ENCODE measurements around the gene RXFP3. TPM values are rescaled to one million over a fixed set of nuclear protein-coding genes. Genes with fewer than 3 reads are reported as not detected.
"Not testable (repeated sequence)": the region's sequence is repeated elsewhere in the genome, so short reads cannot be mapped to it uniquely, and the experiment has no call there.

Gene RXFP3
- total RNA-seq, 4 donors from 2014 or later, result not detected

- in situ Hi-C loops (cut with MboI; ENCODE audit: low pct_ligation_motif_present in 1 of 4, low pct_unique_long_range_greater_than_20kb in 1 of 4, low sequenced_read_pairs in 3 of 4) (loop anchor here in 3 of 4 donors (10.0 to 25.0 kb wide), 3 partner anchors 477 to 505 kb away; partner anchors contain the start of gene TARS1 (in 1 of the 3)), intact Hi-C loops (cut with DNase I; ENCODE audit: low total_unique reads) (loop anchor here (10.0 kb wide), 1 partner anchor 505 kb away; no protein-coding TSS in a partner anchor)
- H3K27ac ChIP-seq, result no peak overlapping the region
- H3K36me3 ChIP-seq, result no peaks in the 10 kb centered on the region
- no peaks in the 10 kb centered on the region for H3K9me3 ChIP-seq
- H3K4me3 ChIP-seq, result no peak overlapping the region
- peaks cover 0 to 12% (median 7%) of the 10 kb centered on the region in 4 donors for H3K4me1 ChIP-seq
- no peak for TF ChIP-seq POLR2A (IDR thresholded peaks at IDR 0.05)
- TF ChIP-seq POLR2AphosphoS5 (IDR thresholded peaks at IDR 0.05), result no peak
- TF ChIP-seq EP300 (IDR thresholded peaks at IDR 0.05; ENCODE audit: low read depth), result no peak
- TF ChIP-seq CTCF (IDR thresholded peaks at IDR 0.05), result no peak
- WGBS, 2 donors (ENCODE audit: low coverage in 1 of 2), result 80% methylated on average over 1 to 8 of the region's 8 CpGs
- no peak for DNase-seq
- peaks cover 69% of the 10 kb centered on the region for H3K27me3 ChIP-seq
Measured at GRCh38 chr5:33939556-33940262, 3.5 kb downstream of the RXFP3 start.

- DNase-seq, result no peak
- TF ChIP-seq CTCF (IDR thresholded peaks at IDR 0.05), result no peak
- no peak for TF ChIP-seq POLR2AphosphoS5 (IDR thresholded peaks at IDR 0.05)
- no peak for TF ChIP-seq POLR2A (IDR thresholded peaks at IDR 0.05)
- TF ChIP-seq EP300 (IDR thresholded peaks at IDR 0.05; ENCODE audit: low read depth), result no peak
- Histone ChIP-seq H3K4me1 (peaks cover 0 to 8% (median 5%) of the 10 kb centered on the region in 4 donors), H3K9me3 (no peaks in the 10 kb centered on the region), H3K27me3 (peaks cover 61% of the 10 kb centered on the region), H3K4me3 (no peak overlapping the region), H3K36me3 (no peaks in the 10 kb centered on the region), H3K27ac (no peak overlapping the region)
- intact Hi-C loops (cut with DNase I; ENCODE audit: low total_unique reads), result no loop called here
- in situ Hi-C loops (cut with MboI; ENCODE audit: low pct_ligation_motif_present in 1 of 4, low pct_unique_long_range_greater_than_20kb in 1 of 4, low sequenced_read_pairs in 3 of 4), result loop anchor here in 2 of 4 donors (25.0 kb wide), 2 partner anchors 479 to 504 kb away; partner anchors contain the start of gene TARS1 (in 1 of the 2)
- 35 to 76% methylated on average over 2 to 5 of the region's 5 CpGs for WGBS, 2 donors (ENCODE audit: low coverage in 1 of 2)
Measured at GRCh38 chr5:33941090-33941489, 4.9 kb downstream of the RXFP3 start.

- H3K4me1 ChIP-seq, result no peaks in the 10 kb centered on the region
- peaks cover 26% of the 10 kb centered on the region for H3K27me3 ChIP-seq
- H3K4me3 ChIP-seq, result no peak overlapping the region
- in situ Hi-C loops (cut with MboI; ENCODE audit: low pct_ligation_motif_present in 1 of 4, low pct_unique_long_range_greater_than_20kb in 1 of 4, low sequenced_read_pairs in 3 of 4) (loop anchor here in 2 of 4 donors (25.0 kb wide), 2 partner anchors 482 to 507 kb away; partner anchors contain the start of gene TARS1 (in 1 of the 2)), intact Hi-C loops (cut with DNase I; ENCODE audit: low total_unique reads) (no loop called here)
- no peaks in the 10 kb centered on the region for H3K36me3 ChIP-seq
- WGBS, 2 donors (ENCODE audit: low coverage in 1 of 2), result 78 to 90% methylated on average over 2 to 12 of the region's 12 CpGs
- H3K27ac ChIP-seq, result no peak overlapping the region
- no peak for TF ChIP-seq CTCF (IDR thresholded peaks at IDR 0.05)
- no peak for TF ChIP-seq POLR2A (IDR thresholded peaks at IDR 0.05)
- no peak for TF ChIP-seq EP300 (IDR thresholded peaks at IDR 0.05; ENCODE audit: low read depth)
- TF ChIP-seq POLR2AphosphoS5 (IDR thresholded peaks at IDR 0.05), result no peak
- no peak for DNase-seq
- no peaks in the 10 kb centered on the region for H3K9me3 ChIP-seq
Measured at GRCh38 chr5:33944543-33945132, 8.5 kb downstream of the RXFP3 start.

GRCh38 chr5:33952175-33952574 lies 16.0 kb downstream of the RXFP3 start:
- H3K9me3 ChIP-seq; H3K27ac ChIP-seq; in situ Hi-C loops (cut with MboI; ENCODE audit: low pct_ligation_motif_present in 1 of 4, low pct_unique_long_range_greater_than_20kb in 1 of 4, low sequenced_read_pairs in 3 of 4); intact Hi-C loops (cut with DNase I; ENCODE audit: low total_unique reads); H3K4me3 ChIP-seq; H3K36me3 ChIP-seq; H3K27me3 ChIP-seq; H3K4me1 ChIP-seq; DNase-seq: not testable (repeated sequence)
- WGBS, 2 donors (ENCODE audit: low coverage in 1 of 2), result 74 to 76% methylated on average over 5 of the region's 5 CpGs
